Dendritic cell treated with granulocyte-macrophage colony-stimulating factor and Interleukin-4, amounts not matched to agents 40 ng/mL and 50 ng/mL, for 4 days (primary cell): Measurements from ENCODE around the gene CACNA1D.
A peak's percentile ranks its signal among the peaks of the same experiment; 100 is the strongest.

Experiments used
- H3K27ac Mint-ChIP-seq: one replicate; pipeline ENCODE4 v1.8.0; 2022; ENCODE audit warnings: mild to moderate bottlenecking, mixed read lengths
- H3K27me3 Mint-ChIP-seq: one replicate; pipeline ENCODE4 v1.8.0; 2022; ENCODE audit warnings: mild to moderate bottlenecking, mixed read lengths
- H3K36me3 Mint-ChIP-seq: one replicate; pipeline ENCODE4 v1.8.0; 2022; ENCODE audit warnings: low read depth, mixed read lengths
- H3K4me1 Mint-ChIP-seq: one replicate; pipeline ENCODE4 v1.8.0; 2022; ENCODE audit warnings: low read depth, mixed read lengths
- H3K4me3 Mint-ChIP-seq: one replicate; pipeline ENCODE4 v1.8.0; 2022; ENCODE audit warnings: mild to moderate bottlenecking, moderate library complexity, mixed read lengths
- H3K9me3 Mint-ChIP-seq: one replicate; pipeline ENCODE4 v1.8.0; 2022; ENCODE audit warnings: mixed read lengths
- intact Hi-C: fragments of 100-400 bp; cut with micrococcal nuclease; formaldehyde crosslinking; loops from one replicate; pipeline ENCODE4 v1.15.0; 2022

The CACNA1D gene

GRCh38 chr3:53589201-53589600 lies 94.8 kb downstream of the CACNA1D start:
- no peaks in the 10 kb centered on the region for H3K4me1 Mint-ChIP-seq

DNA sequence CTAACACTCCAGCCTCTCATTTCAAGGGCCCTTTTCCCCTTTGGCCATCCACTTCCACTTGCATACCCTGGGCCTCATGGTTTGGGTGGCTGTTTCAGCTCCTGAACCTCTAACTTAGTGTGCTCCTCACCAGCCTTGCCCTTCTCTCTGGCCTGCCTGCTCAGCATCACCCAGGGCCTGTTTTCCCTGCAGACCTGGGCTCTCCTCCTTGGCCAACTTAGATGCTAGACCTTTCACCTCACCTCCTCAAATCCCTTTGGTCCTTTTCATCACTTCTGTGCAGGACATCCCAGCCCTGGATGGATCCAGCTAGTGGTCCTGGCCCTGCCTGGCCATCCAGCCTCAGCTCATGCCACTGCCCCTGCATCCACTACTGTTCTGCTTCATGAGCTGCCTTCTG lies 95.4 kb downstream of the CACNA1D start:
- H3K27ac Mint-ChIP-seq = no peak overlapping the region
- H3K4me1 Mint-ChIP-seq = no peaks in the 10 kb centered on the region
- no peaks in the 10 kb centered on the region for H3K9me3 Mint-ChIP-seq
- H3K27me3 Mint-ChIP-seq = peaks cover 13% of the 10 kb centered on the region
- intact Hi-C loops = no loop called here
- no peaks in the 10 kb centered on the region for H3K36me3 Mint-ChIP-seq
- no peak overlapping the region for H3K4me3 Mint-ChIP-seq

More at GRCh38 chr3:53589201-53589600, 94.8 kb downstream of the CACNA1D start:
- no peak overlapping the region for H3K27ac Mint-ChIP-seq
- no peak overlapping the region for H3K4me3 Mint-ChIP-seq
- peaks cover 15% of the 10 kb centered on the region for H3K27me3 Mint-ChIP-seq
- H3K36me3 Mint-ChIP-seq = no peaks in the 10 kb centered on the region
- intact Hi-C loops = no loop called here
- H3K9me3 Mint-ChIP-seq = no peaks in the 10 kb centered on the region

- Mint-ChIP-seq H3K27me3 (peaks cover 13% of the 10 kb centered on the region), H3K27ac (no peak overlapping the region), H3K4me1 (no peaks in the 10 kb centered on the region), H3K4me3 (no peak overlapping the region), H3K9me3 (no peaks in the 10 kb centered on the region), H3K36me3 (no peaks in the 10 kb centered on the region)
- intact Hi-C loops = no loop called here
These were observed 96.2 kb downstream of the CACNA1D start for GRCh38 chr3:53590606-53591005.

- no peaks in the 10 kb centered on the region for H3K36me3 Mint-ChIP-seq
- no peaks in the 10 kb centered on the region for H3K9me3 Mint-ChIP-seq
These were observed 97.2 kb downstream of the CACNA1D start for GRCh38 chr3:53591646-53592045.

GRCh38 chr3:53592862-53593261 lies 98.5 kb downstream of the CACNA1D start:
- Mint-ChIP-seq H3K27me3 (peaks cover 8% of the 10 kb centered on the region), H3K4me1 (no peaks in the 10 kb centered on the region), H3K4me3 (no peak overlapping the region), H3K36me3 (no peaks in the 10 kb centered on the region), H3K9me3 (no peaks in the 10 kb centered on the region), H3K27ac (no peak overlapping the region)
- intact Hi-C loops = no loop called here

More at GRCh38 chr3:53591646-53592045, 97.2 kb downstream of the CACNA1D start:
- intact Hi-C loops = no loop called here
- H3K27ac Mint-ChIP-seq = no peak overlapping the region
- H3K27me3 Mint-ChIP-seq = peaks cover 15% of the 10 kb centered on the region
- H3K4me3 Mint-ChIP-seq = no peak overlapping the region
- no peaks in the 10 kb centered on the region for H3K4me1 Mint-ChIP-seq

- Mint-ChIP-seq H3K4me3 (no peak overlapping the region), H3K9me3 (no peaks in the 10 kb centered on the region), H3K36me3 (no peaks in the 10 kb centered on the region), H3K4me1 (no peaks in the 10 kb centered on the region), H3K27me3 (peaks cover 5% of the 10 kb centered on the region), H3K27ac (no peak overlapping the region)
- intact Hi-C loops = no loop called here
These were observed 99.2 kb downstream of the CACNA1D start for GRCh38 chr3:53593611-53594010.

DNA sequence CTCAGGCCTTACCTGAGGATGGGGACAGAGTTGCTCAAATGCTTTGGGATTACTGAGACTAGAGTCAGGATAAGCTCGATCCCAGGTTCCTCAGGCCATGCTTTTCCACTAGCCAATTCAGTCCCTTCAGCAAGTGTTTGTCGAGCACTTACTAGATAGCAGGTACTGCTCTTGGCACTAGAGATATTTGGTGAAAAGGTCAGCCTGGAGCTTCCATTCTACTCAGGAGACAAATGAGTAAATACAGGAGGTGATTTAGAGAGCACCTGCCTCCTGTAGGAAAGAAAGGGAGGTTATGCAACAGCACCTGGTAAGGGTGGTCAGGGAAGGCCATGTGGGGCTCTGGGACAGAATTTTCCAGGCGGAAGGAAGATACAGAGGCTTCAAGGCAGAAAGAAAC lies 99.9 kb downstream of the CACNA1D start:
- Mint-ChIP-seq H3K4me3 (no peak overlapping the region), H3K27me3 (peaks cover 5% of the 10 kb centered on the region), H3K4me1 (no peaks in the 10 kb centered on the region), H3K27ac (no peak overlapping the region), H3K9me3 (no peaks in the 10 kb centered on the region), H3K36me3 (no peaks in the 10 kb centered on the region)
- intact Hi-C loops = no loop called here

- Mint-ChIP-seq H3K4me1 (no peaks in the 10 kb centered on the region), H3K36me3 (no peaks in the 10 kb centered on the region), H3K27ac (no peak overlapping the region), H3K27me3 (peaks cover 2% of the 10 kb centered on the region), H3K9me3 (no peaks in the 10 kb centered on the region), H3K4me3 (no peak overlapping the region)
- intact Hi-C loops = no loop called here
These were observed 101.2 kb downstream of the CACNA1D start for GRCh38 chr3:53595660-53596059.

DNA sequence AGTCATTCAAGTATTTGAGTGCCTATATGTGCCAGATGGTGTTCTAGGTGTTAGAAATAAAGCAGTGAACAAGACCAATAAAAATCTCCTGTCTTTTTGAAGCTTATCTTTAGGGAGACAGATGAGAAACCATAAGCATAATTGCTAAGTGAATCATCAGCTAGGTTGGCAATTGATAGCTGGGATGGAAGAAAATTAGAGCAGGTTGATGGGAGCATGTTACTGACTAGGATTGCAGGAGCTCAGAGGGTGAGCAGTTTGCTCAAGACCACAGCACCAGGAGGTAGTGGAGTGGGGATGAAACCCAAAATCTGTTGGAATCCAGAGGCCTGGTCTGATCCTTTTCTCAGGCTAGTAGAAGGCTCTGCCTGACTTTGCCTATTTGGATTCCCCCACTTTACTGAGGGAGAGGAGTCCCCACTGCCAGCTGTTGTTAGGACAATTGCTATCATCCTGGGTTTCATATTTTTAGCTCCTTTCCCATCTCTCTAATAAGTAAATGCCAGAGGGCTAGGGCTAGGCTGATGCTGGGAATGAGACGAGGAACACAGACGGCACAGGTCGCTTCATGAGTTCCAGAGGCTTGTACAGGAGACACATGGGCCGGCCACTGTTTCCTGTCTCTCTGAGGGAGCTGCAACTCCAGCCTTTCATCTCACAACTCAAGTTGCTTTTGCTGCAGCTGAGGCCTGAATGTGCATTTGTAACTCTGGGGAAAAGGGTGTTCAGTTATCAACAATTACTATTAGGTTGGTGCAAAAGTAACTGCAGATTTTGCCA lies 102.9 kb downstream of the CACNA1D start:
- no peaks in the 10 kb centered on the region for H3K9me3 Mint-ChIP-seq
- intact Hi-C loops = no loop called here
- peaks cover 4% of the 10 kb centered on the region for H3K27me3 Mint-ChIP-seq
- H3K4me1 Mint-ChIP-seq = no peaks in the 10 kb centered on the region
- H3K4me3 Mint-ChIP-seq = no peak overlapping the region
- no peak overlapping the region for H3K27ac Mint-ChIP-seq
- H3K36me3 Mint-ChIP-seq = no peaks in the 10 kb centered on the region

DNA sequence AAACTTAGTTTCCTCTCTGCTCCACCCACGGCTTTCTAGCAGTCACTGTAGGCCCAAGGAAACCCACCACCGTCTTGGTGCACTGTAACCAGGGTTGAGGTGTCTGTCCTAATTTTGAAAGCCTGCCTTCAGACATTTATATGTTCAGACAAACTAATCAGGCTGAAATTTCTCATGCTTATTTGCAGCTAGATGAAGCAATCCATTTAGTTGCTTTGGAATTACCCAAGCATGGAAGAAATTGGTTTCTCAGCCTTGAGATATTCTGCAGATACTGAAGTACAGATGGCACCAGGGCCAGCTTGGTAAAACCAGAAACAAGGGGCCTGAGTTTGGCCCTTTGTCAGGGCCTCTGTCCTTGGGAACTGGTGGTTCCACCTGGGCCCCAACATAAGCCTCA lies 105.4 kb downstream of the CACNA1D start:
- H3K9me3 Mint-ChIP-seq = no peaks in the 10 kb centered on the region
- intact Hi-C loops = no loop called here
- H3K4me1 Mint-ChIP-seq = no peaks in the 10 kb centered on the region
- H3K27ac Mint-ChIP-seq = no peak overlapping the region
- H3K36me3 Mint-ChIP-seq = no peaks in the 10 kb centered on the region
- H3K4me3 Mint-ChIP-seq = no peak overlapping the region
- peaks cover 4% of the 10 kb centered on the region for H3K27me3 Mint-ChIP-seq

GRCh38 chr3:53602866-53603265 lies 108.5 kb downstream of the CACNA1D start:
- Mint-ChIP-seq H3K9me3 (peaks cover 7% of the 10 kb centered on the region), H3K27ac (no peak overlapping the region), H3K4me1 (no peaks in the 10 kb centered on the region), H3K36me3 (no peaks in the 10 kb centered on the region), H3K27me3 (peaks cover 4% of the 10 kb centered on the region), H3K4me3 (no peak overlapping the region)
- intact Hi-C loops = no loop called here

- H3K36me3 Mint-ChIP-seq = no peaks in the 10 kb centered on the region
- H3K27ac Mint-ChIP-seq = no peak overlapping the region
- peaks cover 8% of the 10 kb centered on the region for H3K27me3 Mint-ChIP-seq
- no peak overlapping the region for H3K4me3 Mint-ChIP-seq
- H3K9me3 Mint-ChIP-seq = peaks cover 7% of the 10 kb centered on the region
- H3K4me1 Mint-ChIP-seq = no peaks in the 10 kb centered on the region
- intact Hi-C loops = no loop called here
These were observed 109.8 kb downstream of the CACNA1D start for GRCh38 chr3:53604232-53604631.

DNA sequence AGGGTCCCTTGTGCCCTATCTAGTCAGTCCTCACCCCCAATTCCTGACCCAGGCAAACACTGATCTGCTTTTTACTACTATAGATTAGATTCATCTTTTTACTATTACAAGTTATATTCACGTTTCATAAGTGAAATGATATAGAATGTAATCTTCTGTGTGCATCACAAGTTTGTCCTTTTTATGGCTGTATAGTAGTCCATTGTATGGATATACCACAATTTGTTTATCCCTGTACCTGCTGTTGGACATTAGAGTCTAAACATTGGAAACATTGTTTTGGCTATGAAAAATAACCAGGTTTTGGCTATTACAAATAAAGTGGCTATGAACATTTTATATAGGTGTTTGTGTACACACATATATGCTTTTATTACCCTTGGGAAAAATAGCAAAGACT lies 112.4 kb downstream of the CACNA1D start:
- Mint-ChIP-seq H3K27ac (no peak overlapping the region), H3K9me3 (peaks cover 7% of the 10 kb centered on the region), H3K4me1 (peaks cover 4% of the 10 kb centered on the region), H3K36me3 (no peaks in the 10 kb centered on the region), H3K4me3 (no peak overlapping the region), H3K27me3 (peaks cover 9% of the 10 kb centered on the region)
- intact Hi-C loops = no loop called here

GRCh38 chr3:53612508-53612907 lies 118.1 kb downstream of the CACNA1D start:
- no peaks in the 10 kb centered on the region for H3K36me3 Mint-ChIP-seq
- peaks cover 53% of the 10 kb centered on the region for H3K4me1 Mint-ChIP-seq
- H3K27ac Mint-ChIP-seq = peak overlapping the region; percentile 78
- intact Hi-C loops = no loop called here
- peaks cover 6% of the 10 kb centered on the region for H3K27me3 Mint-ChIP-seq
- H3K9me3 Mint-ChIP-seq = no peaks in the 10 kb centered on the region
- H3K4me3 Mint-ChIP-seq = no peak overlapping the region

DNA sequence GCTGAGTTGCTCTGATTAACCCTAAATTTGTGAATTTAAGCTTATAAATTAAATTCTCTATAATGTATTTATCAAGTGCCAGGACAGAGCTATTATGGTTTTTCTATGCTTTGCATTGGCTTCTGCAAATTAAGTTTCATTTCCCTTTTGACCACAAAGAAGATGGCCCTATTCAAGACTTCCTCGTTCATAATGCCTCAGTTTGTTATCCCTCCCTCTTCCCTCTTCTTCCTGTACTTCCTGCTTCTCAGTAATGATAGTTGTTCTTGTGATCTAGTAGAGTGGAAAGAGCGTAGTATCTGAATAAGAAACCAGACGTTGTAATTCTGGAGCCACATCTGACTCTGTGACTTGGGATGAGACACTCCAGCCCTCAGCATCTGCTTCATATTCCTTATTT lies 118.7 kb downstream of the CACNA1D start:
- Mint-ChIP-seq H3K4me1 (peaks cover 56% of the 10 kb centered on the region), H3K27ac (peak overlapping the region; percentile 78), H3K36me3 (no peaks in the 10 kb centered on the region), H3K9me3 (no peaks in the 10 kb centered on the region), H3K27me3 (peaks cover 12% of the 10 kb centered on the region), H3K4me3 (peak overlapping the region; percentile 63)
- intact Hi-C loops = no loop called here
